Bronchial epithelial cell (primary cell): Measurements from ENCODE around the gene UVSSA. TPM values are rescaled to one million over a fixed set of nuclear protein-coding genes. Genes with fewer than 3 reads are reported as not detected.

Experiments
- DNase-seq: peaks from one replicate; pipeline ENCODE4 v3.0.0-alpha.2; 2010; ENCODE audit warnings: low read depth
- FAIRE-seq: peaks from 2 replicates; lab custom pipeline; 2011; peaks lifted over from hg19 to GRCh38; lab: Jason Lieb, UNC
- H3K27me3 ChIP-seq: 2 replicates; pipeline ENCODE4 v1.5.1; 2011; ENCODE audit warnings: low read length; ENCODE audit not compliant: control insufficient read depth, insufficient read depth
- H3K36me3 ChIP-seq: 2 replicates; pipeline ENCODE4 v1.5.1; 2011; ENCODE audit warnings: low read length; ENCODE audit not compliant: control insufficient read depth, insufficient read depth
- H3K4me3 ChIP-seq: 2 replicates; pipeline ENCODE4 v1.5.1; 2011; ENCODE audit warnings: mild to moderate bottlenecking, low read depth, low read length, control low read depth
- total RNA-seq: library from RNA; depleted of rRNA; stranded (reverse); fragments of >200 nt; gene quantifications from 2 replicates; pipeline ENCODE4 v1.2.1, GENCODE V29; 2014
- TF ChIP-seq, protein P1 (sequence below): IDR thresholded peaks from 2 replicates; pipeline ENCODE4 v1.5.1; 2011; ENCODE audit warnings: mild to moderate bottlenecking, moderate library complexity, low read length, control low read depth, inconsistent platforms; ENCODE audit not compliant: insufficient read depth, severe bottlenecking

The UVSSA gene
- total RNA-seq, 1 donor from 2014 or later: 8.2 TPM

DNA sequence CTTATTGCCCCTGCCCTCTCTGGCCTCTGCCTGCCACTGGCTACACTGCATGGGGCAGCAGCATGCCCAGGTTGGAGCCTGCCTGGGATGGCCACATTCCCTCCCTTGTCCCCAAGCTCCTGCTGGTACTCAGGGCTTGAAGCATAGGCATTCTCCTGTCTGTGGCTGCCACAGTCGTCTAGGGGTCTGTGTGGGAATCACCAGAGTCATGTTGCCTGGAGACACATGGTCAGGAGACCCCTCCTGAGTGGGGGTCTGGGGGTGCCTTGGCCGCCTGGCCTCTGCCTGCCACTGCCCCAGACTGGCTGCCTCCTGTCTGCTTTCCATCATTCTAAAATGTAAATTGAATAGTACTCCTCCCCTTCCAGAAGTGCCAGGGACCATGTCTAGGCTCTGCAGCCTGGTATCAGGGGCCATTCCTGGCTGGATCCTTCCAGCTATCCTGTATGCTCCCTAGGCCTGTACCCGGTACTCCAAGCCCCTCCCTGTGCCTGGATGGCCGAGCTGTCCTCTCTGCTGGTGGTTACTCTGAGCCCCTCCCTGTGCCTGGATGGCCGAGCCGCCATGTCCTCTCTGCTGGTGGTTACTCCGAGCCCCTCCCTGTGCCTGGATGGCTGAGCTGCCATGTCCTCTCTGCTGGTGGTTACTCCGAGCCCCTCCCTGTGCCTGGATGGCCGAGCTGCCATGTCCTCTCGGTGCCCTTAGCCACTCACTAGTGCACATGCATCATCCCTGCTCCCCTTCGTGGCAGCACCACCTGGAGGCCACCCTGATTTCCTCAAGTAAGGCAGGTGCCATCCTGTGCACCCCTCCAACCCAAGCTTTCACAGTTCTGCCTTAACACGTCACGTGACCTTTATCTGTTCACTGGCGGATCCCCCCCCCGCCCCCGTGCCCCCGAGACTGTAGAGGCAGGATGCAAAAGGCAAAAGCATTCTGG is 64.7 kb downstream of the UVSSA start:
- no peak for DNase-seq
- H3K36me3 ChIP-seq: no peaks in the 10 kb centered on the region
- peaks cover 18% of the 10 kb centered on the region for H3K27me3 ChIP-seq
- TF ChIP-seq, protein P1, sequence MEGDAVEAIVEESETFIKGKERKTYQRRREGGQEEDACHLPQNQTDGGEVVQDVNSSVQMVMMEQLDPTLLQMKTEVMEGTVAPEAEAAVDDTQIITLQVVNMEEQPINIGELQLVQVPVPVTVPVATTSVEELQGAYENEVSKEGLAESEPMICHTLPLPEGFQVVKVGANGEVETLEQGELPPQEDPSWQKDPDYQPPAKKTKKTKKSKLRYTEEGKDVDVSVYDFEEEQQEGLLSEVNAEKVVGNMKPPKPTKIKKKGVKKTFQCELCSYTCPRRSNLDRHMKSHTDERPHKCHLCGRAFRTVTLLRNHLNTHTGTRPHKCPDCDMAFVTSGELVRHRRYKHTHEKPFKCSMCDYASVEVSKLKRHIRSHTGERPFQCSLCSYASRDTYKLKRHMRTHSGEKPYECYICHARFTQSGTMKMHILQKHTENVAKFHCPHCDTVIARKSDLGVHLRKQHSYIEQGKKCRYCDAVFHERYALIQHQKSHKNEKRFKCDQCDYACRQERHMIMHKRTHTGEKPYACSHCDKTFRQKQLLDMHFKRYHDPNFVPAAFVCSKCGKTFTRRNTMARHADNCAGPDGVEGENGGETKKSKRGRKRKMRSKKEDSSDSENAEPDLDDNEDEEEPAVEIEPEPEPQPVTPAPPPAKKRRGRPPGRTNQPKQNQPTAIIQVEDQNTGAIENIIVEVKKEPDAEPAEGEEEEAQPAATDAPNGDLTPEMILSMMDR: no peak
- peak; percentile 72 for FAIRE-seq
- no peak overlapping the region for H3K4me3 ChIP-seq

DNA sequence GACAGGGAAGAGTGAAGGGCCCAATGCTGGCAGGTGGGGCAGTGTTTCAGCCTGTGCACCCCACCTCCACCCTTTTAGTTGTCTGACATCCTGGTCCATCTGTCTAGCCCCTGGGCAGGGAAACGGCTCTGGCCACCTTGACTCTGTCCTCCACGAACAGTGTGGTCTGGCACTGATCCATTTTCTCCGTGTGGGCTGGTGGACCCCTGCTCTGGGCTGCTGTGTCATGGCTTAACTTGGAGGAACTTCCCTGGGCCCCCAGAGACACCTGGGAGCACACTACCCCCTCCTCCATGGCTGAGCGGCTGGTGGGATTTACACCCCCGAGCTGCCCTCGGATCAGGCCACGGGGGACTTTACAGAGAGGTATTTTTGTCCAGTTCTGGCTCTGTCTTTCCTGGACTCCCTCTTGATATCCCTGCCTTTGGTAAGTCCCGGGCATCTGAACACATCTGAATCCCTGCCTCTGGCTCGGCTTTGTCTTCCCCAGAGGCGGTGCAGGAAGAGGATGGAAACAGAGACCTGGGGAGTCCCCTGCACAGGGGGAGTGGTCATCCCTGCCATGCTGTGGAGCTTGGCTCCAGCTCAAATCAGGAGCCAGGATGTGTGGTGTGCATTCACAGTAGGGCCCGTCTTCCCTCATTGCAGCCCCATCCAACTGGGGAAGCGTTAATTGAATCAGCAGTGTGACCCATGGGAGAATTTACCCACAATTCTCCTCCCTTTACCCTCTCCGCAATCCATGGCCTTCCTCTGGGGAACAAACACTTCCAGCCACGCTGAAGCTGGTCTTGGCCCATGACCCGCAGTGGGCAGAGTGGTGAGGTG is 65.6 kb downstream of the UVSSA start:
- Histone ChIP-seq H3K27me3 (peaks cover 12% of the 10 kb centered on the region), H3K4me3 (no peak overlapping the region), H3K36me3 (no peaks in the 10 kb centered on the region)
- TF ChIP-seq, protein P1: no peak
- FAIRE-seq: no peak
- DNase-seq: no peak

DNA sequence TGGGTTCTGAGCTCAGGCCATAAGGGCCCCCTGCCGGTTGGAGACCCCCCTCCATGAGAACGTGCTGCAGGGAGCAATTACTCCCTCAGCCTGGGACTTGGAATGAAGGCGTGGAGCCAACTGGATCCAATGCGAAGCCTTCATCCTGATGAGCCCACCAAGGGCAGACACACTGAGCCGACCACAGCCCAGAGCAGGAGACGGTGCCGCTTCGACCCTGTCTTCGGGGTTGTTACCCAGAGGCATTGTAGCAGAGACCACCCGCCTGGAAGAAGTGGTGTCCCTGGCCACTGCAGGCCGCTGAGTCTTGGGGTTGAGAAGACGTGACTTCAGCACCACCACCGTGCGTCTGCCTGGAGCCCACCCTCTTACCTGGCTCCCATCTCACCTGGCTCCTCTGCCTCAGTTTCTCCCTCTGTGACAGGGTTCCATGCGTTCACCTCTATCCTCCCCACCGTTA is 66.2 kb downstream of the UVSSA start:
- Histone ChIP-seq H3K36me3 (no peaks in the 10 kb centered on the region), H3K4me3 (no peak overlapping the region), H3K27me3 (peaks cover 10% of the 10 kb centered on the region)
- FAIRE-seq (no peak), DNase-seq (no peak)
- TF ChIP-seq, protein P1: no peak

DNA sequence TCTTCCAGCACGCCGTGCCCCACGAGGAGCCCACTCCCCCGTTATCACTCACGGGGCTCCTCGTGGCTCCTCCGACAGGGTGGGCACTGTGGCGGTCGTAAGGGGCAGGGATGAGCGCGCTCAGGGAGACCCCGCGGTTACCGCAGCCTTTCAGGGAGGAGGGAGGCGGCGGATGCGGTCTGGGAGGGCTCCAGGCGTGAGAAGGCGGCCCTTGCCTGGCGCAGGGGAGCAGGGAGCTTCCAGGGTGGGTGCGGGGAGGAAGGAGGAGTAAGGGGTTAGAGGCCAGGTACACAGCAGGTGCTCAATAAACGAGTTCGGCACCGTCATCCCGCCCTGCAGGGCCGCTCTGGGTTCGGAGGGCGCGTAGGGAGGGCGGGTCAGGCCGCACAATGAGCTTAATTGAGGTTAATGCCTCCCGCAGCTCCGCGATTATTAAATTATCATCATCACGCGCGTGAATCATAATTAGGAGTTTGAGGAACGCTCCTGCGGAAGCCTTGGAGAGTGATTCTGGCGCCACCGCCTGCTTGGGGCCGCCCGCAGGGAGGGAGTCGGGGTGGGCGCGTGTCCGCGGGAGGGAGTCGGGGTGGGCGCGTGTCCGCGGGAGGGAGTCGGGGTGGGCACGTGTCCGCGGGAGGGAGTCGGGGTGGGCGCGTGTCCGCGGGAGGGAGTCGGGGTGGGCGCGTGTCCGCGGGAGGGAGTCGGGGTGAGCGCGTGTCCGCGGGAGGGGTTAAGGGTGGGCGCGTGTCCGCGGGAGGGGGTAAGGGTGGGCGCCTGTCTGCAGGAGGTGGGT is 66.9 kb downstream of the UVSSA start:
- TF ChIP-seq, protein P1: no peak
- DNase-seq (no peak), FAIRE-seq (no peak)
- Histone ChIP-seq H3K4me3 (no peak overlapping the region), H3K36me3 (no peaks in the 10 kb centered on the region), H3K27me3 (peaks cover 3% of the 10 kb centered on the region)
